GM12878 (cell line): ENCODE measurements around the gene ETS1. TPM values are rescaled to one million over a fixed set of nuclear protein-coding genes. Genes with fewer than 3 reads are reported as not detected.

ENCODE experiments used
- BMI1 ChIP-seq: fragments of 450-650 bp; IDR thresholded peaks from 2 replicates; pipeline ENCODE4 v1.6.1; 2016; ENCODE audit warnings: mild to moderate bottlenecking, moderate library complexity, borderline replicate concordance
- BRCA1 ChIP-seq: IDR thresholded peaks from 2 replicates; pipeline ENCODE4 v1.6.1; 2011; ENCODE audit warnings: low read depth, low read length, improper control_type of control experiment
- CBX5 ChIP-seq: sonication (generic); IDR thresholded peaks from 2 replicates; pipeline ENCODE4 v1.6.1; 2016; ENCODE audit warnings: low read depth, moderate library complexity, mild to moderate bottlenecking, inconsistent platforms
- CREB1 ChIP-seq: IDR thresholded peaks from 2 replicates; pipeline ENCODE4 v1.6.1; 2012; ENCODE audit warnings: low read depth, mild to moderate bottlenecking, inconsistent platforms
- CREM ChIP-seq: IDR thresholded peaks from 2 replicates; pipeline ENCODE4 v1.6.1; 2014; ENCODE audit warnings: antibody characterized with exemption, low read depth
- EP300 ChIP-seq, 2 experiments: fragments of 150-350 bp in 1 of 2; IDR thresholded peaks; 2 replicates each; pipeline ENCODE4 v1.6.1; 2011 to 2012; ENCODE audit warnings: low read depth in 2 of 2, low read length in 2 of 2, borderline replicate concordance in 1 of 2, improper control_type of control experiment in 1 of 2, inconsistent platforms in 1 of 2; ENCODE audit not compliant: control insufficient read depth in 1 of 2
- GABPA ChIP-seq: IDR thresholded peaks from 2 replicates; pipeline ENCODE4 v1.6.1; 2014; ENCODE audit warnings: antibody characterized with exemption, low read depth, mild to moderate bottlenecking, inconsistent platforms
- HCFC1 ChIP-seq: fragments of 150-350 bp; IDR thresholded peaks from 2 replicates; pipeline ENCODE4 v1.6.1; 2014; ENCODE audit warnings: low read length
- LARP7 ChIP-seq: fragments of 450-650 bp; IDR thresholded peaks from 2 replicates; pipeline ENCODE4 v1.6.1; 2017; ENCODE audit warnings: mild to moderate bottlenecking
- MXI1 ChIP-seq: fragments of 150-350 bp; IDR thresholded peaks from 2 replicates; pipeline ENCODE4 v1.6.1; 2011; ENCODE audit warnings: low read depth, mild to moderate bottlenecking, inconsistent platforms, low read length, improper control_type of control experiment
- NR2C2 ChIP-seq: IDR thresholded peaks from 2 replicates; pipeline ENCODE4 v1.6.1; 2011; ENCODE audit warnings: borderline replicate concordance, low read depth; ENCODE audit not compliant: control insufficient read depth, insufficient read length
- PML ChIP-seq: IDR thresholded peaks from 2 replicates; pipeline ENCODE4 v1.6.1; 2012; ENCODE audit warnings: low read length, inconsistent platforms
- SUPT20H ChIP-seq: IDR thresholded peaks from 2 replicates; pipeline ENCODE4 v1.6.1; 2011; ENCODE audit warnings: low read depth, mild to moderate bottlenecking, low read length, moderate library complexity, borderline replicate concordance; ENCODE audit not compliant: control insufficient read depth
- WRNIP1 ChIP-seq: IDR thresholded peaks from 2 replicates; pipeline ENCODE4 v1.6.1; 2011; ENCODE audit warnings: low read depth, low read length, improper control_type of control experiment, borderline replicate concordance
- ZBTB11 ChIP-seq: fragments of 450-650 bp; formaldehyde crosslinking; IDR thresholded peaks from 2 replicates; pipeline ENCODE4 v1.5.0; 2022; ENCODE audit warnings: mild to moderate bottlenecking, missing genetic modification characterization
- ZBTB40 ChIP-seq: fragments of 450-650 bp; IDR thresholded peaks from 2 replicates; pipeline ENCODE4 v1.6.1; 2016; ENCODE audit warnings: mild to moderate bottlenecking, moderate library complexity, borderline replicate concordance
- polyA plus RNA-seq, 11 experiments: library from polyadenylated mRNA; depleted of rRNA in 4 of 11; unstranded in 6 of 11; stranded (reverse) in 5 of 11; fragments of >200 nt; fragmentation: Nextera tagmentation in 4 of 11; fragmentation: Illumina TruSeq in 1 of 11; extraction: Ambion mirVana in 4 of 11; extraction: Trizol in 1 of 11; gene quantifications; 1 replicate in 1 of 11; 2 replicates in 10 of 11; pipeline versions ENCODE4 v1.2.1 to v1.2.3, GENCODE V29; 2011 to 2016; ENCODE audit warnings: inconsistent platforms in 2 of 11, missing spikeins in 2 of 11, low read depth in 1 of 11
- total RNA-seq, 4 experiments: library from RNA; depleted of rRNA in 3 of 4; stranded (reverse); fragments of >200 nt in 3 of 4; fragmentation: Illumina TruSeq in 1 of 4; extraction: Trizol in 1 of 4; gene quantifications; 2 replicates each; pipeline versions ENCODE4 v1.2.1 to v1.2.3, GENCODE V29; 2013 to 2021
- TF ChIP-seq, protein P1 (sequence below): fragments of 450-650 bp; formaldehyde crosslinking; IDR thresholded peaks from 2 replicates; pipeline ENCODE4 v1.4.0; 2022; ENCODE audit warnings: mild to moderate bottlenecking, moderate library complexity

ETS1 gene
- total and polyA plus RNA-seq, 10 of the 15 experiments (the other 5 are each of a cell fraction or from before 2014, with no cell fraction given), result 12.5 to 112 (median 55.5) TPM

GRCh38 chr11:128412847-128413791 is 174.2 kb downstream of the ETS1 start (continued):
- TF ChIP-seq, protein P1, sequence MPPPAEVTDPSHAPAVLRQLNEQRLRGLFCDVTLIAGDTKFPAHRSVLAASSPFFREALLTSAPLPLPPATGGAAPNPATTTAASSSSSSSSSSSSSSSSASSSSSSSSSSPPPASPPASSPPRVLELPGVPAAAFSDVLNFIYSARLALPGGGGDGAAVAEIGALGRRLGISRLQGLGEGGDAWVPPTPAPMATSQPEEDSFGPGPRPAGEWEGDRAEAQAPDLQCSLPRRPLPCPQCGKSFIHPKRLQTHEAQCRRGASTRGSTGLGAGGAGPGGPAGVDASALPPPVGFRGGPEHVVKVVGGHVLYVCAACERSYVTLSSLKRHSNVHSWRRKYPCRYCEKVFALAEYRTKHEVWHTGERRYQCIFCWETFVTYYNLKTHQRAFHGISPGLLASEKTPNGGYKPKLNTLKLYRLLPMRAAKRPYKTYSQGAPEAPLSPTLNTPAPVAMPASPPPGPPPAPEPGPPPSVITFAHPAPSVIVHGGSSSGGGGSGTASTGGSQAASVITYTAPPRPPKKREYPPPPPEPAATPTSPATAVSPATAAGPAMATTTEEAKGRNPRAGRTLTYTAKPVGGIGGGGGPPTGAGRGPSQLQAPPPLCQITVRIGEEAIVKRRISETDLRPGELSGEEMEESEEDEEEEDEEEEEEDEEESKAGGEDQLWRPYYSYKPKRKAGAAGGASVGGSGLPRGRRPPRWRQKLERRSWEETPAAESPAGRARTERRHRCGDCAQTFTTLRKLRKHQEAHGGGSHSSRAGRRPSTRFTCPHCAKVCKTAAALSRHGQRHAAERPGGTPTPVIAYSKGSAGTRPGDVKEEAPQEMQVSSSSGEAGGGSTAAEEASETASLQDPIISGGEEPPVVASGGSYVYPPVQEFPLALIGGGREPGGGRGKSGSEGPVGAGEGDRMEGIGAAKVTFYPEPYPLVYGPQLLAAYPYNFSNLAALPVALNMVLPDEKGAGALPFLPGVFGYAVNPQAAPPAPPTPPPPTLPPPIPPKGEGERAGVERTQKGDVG (CRISPR knock-in tag), result no peak
- TF ChIP-seq EP300 (IDR thresholded peaks at IDR 0.05; ENCODE audit: borderline replicate concordance in 1 of 2, control insufficient read depth in 1 of 2, low read depth in 2 of 2, low read length in 2 of 2) (peak; percentile 45 to 76; a peak in 2 of 4 replicates), BRCA1 (no peak), CBX5 (0 out of 2 replicates have a peak, but pooled peaks have one; percentile 24), WRNIP1 (no peak), HCFC1 (no peak), CREB1 (no peak), SUPT20H (no peak), GABPA (no peak), MXI1 (no peak), LARP7 (no peak), BMI1 (peak; percentile 65; the same call in 1 of the 2 replicates), ZBTB11 (CRISPR knock-in tag) (no peak), NR2C2 (no peak), CREM (peak; percentile 29; the same call in 1 of the 2 replicates), ZBTB40 (no peak), PML (no peak)
